CD14-positive monocyte (primary cell): ENCODE results near the gene RCOR1. TPM values are rescaled to one million over a fixed set of nuclear protein-coding genes. Genes with fewer than 3 reads are reported as not detected.
"Not testable (repeated sequence)": the region's sequence is repeated elsewhere in the genome, so short reads cannot be mapped to it uniquely, and the experiment has no call there.

Source experiments
- DNase-seq, 3 donors: peaks; one replicate each; pipeline ENCODE4 v3.0.0-alpha.2; 2011 to 2022
- H2AFZ ChIP-seq: 2 replicates; pipeline ENCODE4 v1.6.0; 2012; ENCODE audit warnings: mild to moderate bottlenecking, low read depth, low read length, inconsistent platforms; ENCODE audit not compliant: insufficient read depth, poor library complexity, severe bottlenecking
- H3K27ac ChIP-seq, 2 donors: 1 replicate in 1 of 2; 2 replicates in 1 of 2; pipeline ENCODE4 v1.5.1; 2012 to 2013; ENCODE audit warnings: low read length in 2 of 2, control low read depth in 1 of 2, inconsistent platforms in 1 of 2, low read depth in 1 of 2, mild to moderate bottlenecking in 1 of 2
- H3K27me3 ChIP-seq, 2 donors: one replicate each; pipeline versions ENCODE4 v1.6.0 to v1.6.1; 2011 to 2013; ENCODE audit warnings: low read length in 2 of 2; ENCODE audit not compliant: control insufficient read depth in 2 of 2, insufficient read depth in 2 of 2
- H3K36me3 ChIP-seq, 2 donors: replicated peaks in 1 of 2; 1 replicate in 1 of 2; 2 replicates in 1 of 2; pipeline versions ENCODE4 v1.5.1 to v1.6.1; 2012 to 2013; ENCODE audit warnings: low read length in 2 of 2, control low read depth in 1 of 2, inconsistent platforms in 1 of 2, mild to moderate bottlenecking in 1 of 2; ENCODE audit not compliant: insufficient read depth in 2 of 2, control insufficient read depth in 1 of 2
- H3K4me1 ChIP-seq, 2 donors: 1 replicate in 1 of 2; 2 replicates in 1 of 2; pipeline versions ENCODE4 v1.5.1 to v1.6.1; 2012 to 2013; ENCODE audit warnings: low read length in 2 of 2, control low read depth in 1 of 2, inconsistent platforms in 1 of 2, mild to moderate bottlenecking in 1 of 2, moderate library complexity in 1 of 2; ENCODE audit not compliant: insufficient read depth in 2 of 2, control insufficient read depth in 1 of 2
- H3K4me2 ChIP-seq: replicated peaks from 2 replicates; pipeline ENCODE3; 2012; ENCODE audit warnings: low read length, moderate library complexity, mild to moderate bottlenecking; ENCODE audit not compliant: poor library complexity, severe bottlenecking; ENCODE audit errors: extremely low read depth
- H3K4me3 ChIP-seq, 3 experiments: fragments of 200-600 bp in 1 of 3; sonication (generic) in 1 of 3; replicated peaks in 1 of 3; 1 replicate in 2 of 3; 2 replicates in 1 of 3; pipeline ENCODE4 v1.5.1; 2011 to 2013; ENCODE audit warnings: low read length in 3 of 3, mild to moderate bottlenecking in 3 of 3, control low read depth in 2 of 3, low read depth in 2 of 3, inconsistent platforms in 1 of 3, moderate library complexity in 1 of 3
- H3K79me2 ChIP-seq: 2 replicates; pipeline ENCODE4 v1.6.0; 2012; ENCODE audit warnings: mild to moderate bottlenecking, control low read depth, inconsistent platforms, low read length, moderate library complexity; ENCODE audit not compliant: insufficient read depth
- H3K9ac ChIP-seq: 2 replicates; pipeline ENCODE4 v1.6.0; 2017; ENCODE audit warnings: low read length, mild to moderate bottlenecking; ENCODE audit not compliant: insufficient read depth, poor library complexity, severe bottlenecking
- H3K9me3 ChIP-seq, 2 donors: replicated peaks in 1 of 2; 1 replicate in 1 of 2; 2 replicates in 1 of 2; pipeline versions ENCODE4 v1.5.1 to v1.6.1; 2012 to 2013; ENCODE audit warnings: low read length in 2 of 2, control low read depth in 1 of 2; ENCODE audit not compliant: control insufficient read depth in 1 of 2, insufficient read depth in 1 of 2
- H4K20me1 ChIP-seq: 2 replicates; pipeline ENCODE4 v1.6.0; 2012; ENCODE audit warnings: mild to moderate bottlenecking, low read length, control low read depth, moderate library complexity; ENCODE audit not compliant: insufficient read depth
- H3K27ac Mint-ChIP-seq, 7 donors: one replicate each; pipeline ENCODE4 v1.8.0; 2020; ENCODE audit warnings: mild to moderate bottlenecking in 7 of 7, mixed read lengths in 7 of 7, moderate library complexity in 6 of 7, inconsistent platforms in 2 of 7
- H3K27me3 Mint-ChIP-seq, 3 donors: one replicate each; pipeline ENCODE4 v1.8.0; 2021 to 2022; ENCODE audit warnings: low read depth in 3 of 3, mild to moderate bottlenecking in 3 of 3, mixed read lengths in 3 of 3, moderate library complexity in 3 of 3, inconsistent platforms in 1 of 3
- H3K36me3 Mint-ChIP-seq, 2 donors: one replicate each; pipeline ENCODE4 v1.8.0; 2020; ENCODE audit warnings: mixed read lengths in 2 of 2, inconsistent platforms in 1 of 2, mild to moderate bottlenecking in 1 of 2
- H3K4me1 Mint-ChIP-seq: one replicate; pipeline ENCODE4 v1.8.0; 2020; ENCODE audit warnings: mild to moderate bottlenecking, mixed read lengths
- H3K4me3 Mint-ChIP-seq, 2 donors: one replicate each; pipeline ENCODE4 v1.8.0; 2020; ENCODE audit warnings: mild to moderate bottlenecking in 2 of 2, mixed read lengths in 2 of 2, moderate library complexity in 1 of 2
- H3K9me3 Mint-ChIP-seq, 7 donors: one replicate each; pipeline ENCODE4 v1.8.0; 2020 to 2022; ENCODE audit warnings: mixed read lengths in 7 of 7, mild to moderate bottlenecking in 6 of 7, moderate library complexity in 6 of 7, inconsistent platforms in 2 of 7
- WGBS: methylation state at CpG from one replicate; pipeline ENCODE4 v1.1.5; 2013; ENCODE audit warnings: missing lambda C conversion rate; ENCODE audit not compliant: insufficient coverage; 5-methylcytosine and 5-hydroxymethylcytosine counted together
- intact Hi-C, 2 donors: fragments of 100-400 bp; cut with micrococcal nuclease; formaldehyde crosslinking; loops; one replicate each; pipeline versions ENCODE4 v1.15.0 to v1.15.1; 2023
- polyA plus RNA-seq, 3 donors: library from polyadenylated mRNA; depleted of rRNA in 1 of 3; unstranded in 2 of 3; stranded (reverse) in 1 of 3; fragments of 300-500 nt in 2 of 3; fragments of >200 nt in 1 of 3; fragmentation: Illumina TruSeq in 2 of 3; gene quantifications; 1 replicate in 2 of 3; 2 replicates in 1 of 3; pipeline ENCODE4 v1.2.3, GENCODE V29; 2012 to 2021
- TF ChIP-seq, protein P1 (sequence below): fragments of 200-600 bp; IDR thresholded peaks from one replicate; pipeline ENCODE4 v1.8.0; 2022; ENCODE audit warnings: antibody characterized with exemption, mild to moderate bottlenecking

The RCOR1 gene
- polyA plus RNA-seq, 3 donors = 2.1 to 36.6 (median 2.3) TPM

DNA sequence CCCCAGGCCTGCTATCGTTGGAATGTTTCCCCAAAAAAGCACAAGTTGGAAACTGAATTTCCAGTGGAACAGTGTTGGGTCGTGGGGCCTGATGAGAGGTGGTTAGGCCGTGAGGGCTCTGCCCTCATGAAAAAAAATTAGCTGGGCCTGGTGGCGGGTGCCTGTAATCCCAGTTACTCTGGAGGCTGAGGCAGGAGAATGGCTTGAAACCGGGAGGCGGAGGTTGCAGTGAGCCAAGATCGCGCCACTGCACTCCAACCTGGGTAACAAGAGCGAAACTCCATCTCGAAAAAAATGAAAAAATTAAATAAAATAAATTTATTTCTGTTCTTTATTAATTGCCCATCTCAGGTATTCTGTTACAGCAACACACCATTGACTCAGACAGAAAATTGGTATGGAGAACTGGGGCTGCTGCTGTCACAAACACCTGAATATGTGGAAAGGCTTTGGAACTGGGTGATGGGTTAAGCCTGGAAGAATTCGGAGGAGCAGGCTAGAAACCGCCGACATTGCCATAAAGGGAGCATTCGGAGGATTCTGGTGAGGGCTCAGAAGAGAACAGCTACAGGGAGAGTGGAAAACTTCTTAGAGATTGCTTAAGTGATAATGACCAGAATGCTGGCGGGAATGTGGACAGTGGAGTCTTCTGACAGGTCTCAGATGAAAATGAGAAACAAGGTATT is 17.1 kb upstream of the RCOR1 start:
- Mint-ChIP-seq H3K9me3 (no peaks in the 10 kb centered on the region), H3K4me1 (peaks cover 31% of the 10 kb centered on the region), H3K36me3 (no peaks in the 10 kb centered on the region), H3K27ac (no peak overlapping the region), H3K4me3 (no peak overlapping the region), H3K27me3 (peaks cover 3 to 7% (median 4%) of the 10 kb centered on the region in 3 donors)
- WGBS = 94% methylated on average over 12 of the region's 15 CpGs
- H2AFZ ChIP-seq = no peak overlapping the region
- no peaks in the 10 kb centered on the region for H3K27me3 ChIP-seq
- H3K27ac ChIP-seq = no peak overlapping the region
- no peak overlapping the region for H3K4me2 ChIP-seq
- H3K36me3 ChIP-seq = no peaks in the 10 kb centered on the region
- H3K4me1 ChIP-seq = peaks cover 28 to 34% of the 10 kb centered on the region in 2 donors
- H3K9ac ChIP-seq = no peak overlapping the region
- no peak for DNase-seq
- TF ChIP-seq, protein P1, sequence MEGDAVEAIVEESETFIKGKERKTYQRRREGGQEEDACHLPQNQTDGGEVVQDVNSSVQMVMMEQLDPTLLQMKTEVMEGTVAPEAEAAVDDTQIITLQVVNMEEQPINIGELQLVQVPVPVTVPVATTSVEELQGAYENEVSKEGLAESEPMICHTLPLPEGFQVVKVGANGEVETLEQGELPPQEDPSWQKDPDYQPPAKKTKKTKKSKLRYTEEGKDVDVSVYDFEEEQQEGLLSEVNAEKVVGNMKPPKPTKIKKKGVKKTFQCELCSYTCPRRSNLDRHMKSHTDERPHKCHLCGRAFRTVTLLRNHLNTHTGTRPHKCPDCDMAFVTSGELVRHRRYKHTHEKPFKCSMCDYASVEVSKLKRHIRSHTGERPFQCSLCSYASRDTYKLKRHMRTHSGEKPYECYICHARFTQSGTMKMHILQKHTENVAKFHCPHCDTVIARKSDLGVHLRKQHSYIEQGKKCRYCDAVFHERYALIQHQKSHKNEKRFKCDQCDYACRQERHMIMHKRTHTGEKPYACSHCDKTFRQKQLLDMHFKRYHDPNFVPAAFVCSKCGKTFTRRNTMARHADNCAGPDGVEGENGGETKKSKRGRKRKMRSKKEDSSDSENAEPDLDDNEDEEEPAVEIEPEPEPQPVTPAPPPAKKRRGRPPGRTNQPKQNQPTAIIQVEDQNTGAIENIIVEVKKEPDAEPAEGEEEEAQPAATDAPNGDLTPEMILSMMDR = no peak
- H3K9me3 ChIP-seq = no peaks in the 10 kb centered on the region
- intact Hi-C loops = no loop called here
- no peaks in the 10 kb centered on the region for H3K79me2 ChIP-seq
- no peaks in the 10 kb centered on the region for H4K20me1 ChIP-seq
- H3K4me3 ChIP-seq = no peak overlapping the region

DNA sequence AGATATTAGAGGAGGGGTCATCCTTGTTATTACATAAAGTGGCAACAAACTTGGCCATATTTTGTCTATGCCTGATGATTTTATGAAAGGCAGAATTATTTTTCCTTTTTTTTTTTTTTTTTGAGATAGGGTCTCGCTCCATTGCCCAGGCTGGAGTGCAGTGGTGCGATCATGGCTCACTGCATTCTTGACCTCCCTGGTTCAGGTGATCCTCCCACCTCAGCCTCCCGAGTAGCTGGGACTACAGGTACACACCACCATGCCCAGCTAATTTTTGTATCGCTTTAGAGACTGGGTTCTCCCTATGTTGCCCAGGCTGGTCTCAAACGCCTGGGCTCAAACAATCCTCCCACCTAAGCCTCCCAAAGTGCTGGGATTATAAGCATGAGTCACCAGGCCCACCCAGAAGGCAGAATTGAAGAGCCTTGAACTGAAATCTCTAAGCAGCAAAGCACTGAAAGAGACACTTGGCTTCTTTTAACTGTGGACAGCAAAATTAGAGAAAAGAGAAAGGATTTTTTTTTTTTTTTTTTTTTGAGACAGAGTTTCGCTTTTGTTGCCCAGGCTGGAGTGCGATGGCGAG is 16.5 kb upstream of the RCOR1 start:
- peaks cover 31% of the 10 kb centered on the region for H3K4me1 Mint-ChIP-seq
- 98% methylated on average over 5 of the region's 8 CpGs for WGBS
- H3K9me3 ChIP-seq, H3K27me3 ChIP-seq, H3K36me3 Mint-ChIP-seq, H3K4me3 Mint-ChIP-seq, H4K20me1 ChIP-seq, H3K79me2 ChIP-seq, H3K4me3 ChIP-seq, H2AFZ ChIP-seq, H3K4me2 ChIP-seq, DNase-seq, H3K36me3 ChIP-seq, H3K9ac ChIP-seq, H3K9me3 Mint-ChIP-seq, H3K27ac Mint-ChIP-seq, H3K27me3 Mint-ChIP-seq, H3K27ac ChIP-seq, intact Hi-C loops: not testable (repeated sequence)
- peaks cover 29 to 37% of the 10 kb centered on the region in 2 donors for H3K4me1 ChIP-seq
